ENCODE measurements around the gene GSS.

GRCh38 chr20:35000311-35000921, 44.8 kb upstream of the GSS start:
- TF ChIP-seq POLR2A (IDR thresholded peaks at IDR 0.05) (no peak), CTCF (IDR thresholded peaks at IDR 0.05) (no peak)
